HG02610 (cell line): ENCODE results near the gene SPRTN.

Source experiments
- ATAC-seq: cut with Tn5 transposase; IDR thresholded peaks from one replicate; pipeline ENCODE4 v1.9.1; 2021; ENCODE audit warnings: mild to moderate bottlenecking, moderate library complexity; ENCODE audit not compliant: unreplicated experiment

The SPRTN gene

GRCh38 chr1:231376101-231376500, 38.0 kb downstream of the SPRTN start:
- ATAC-seq = no peak

GRCh38 chr1:231376875-231377549, 38.9 kb downstream of the SPRTN start:
- ATAC-seq = peak; percentile 70

DNA sequence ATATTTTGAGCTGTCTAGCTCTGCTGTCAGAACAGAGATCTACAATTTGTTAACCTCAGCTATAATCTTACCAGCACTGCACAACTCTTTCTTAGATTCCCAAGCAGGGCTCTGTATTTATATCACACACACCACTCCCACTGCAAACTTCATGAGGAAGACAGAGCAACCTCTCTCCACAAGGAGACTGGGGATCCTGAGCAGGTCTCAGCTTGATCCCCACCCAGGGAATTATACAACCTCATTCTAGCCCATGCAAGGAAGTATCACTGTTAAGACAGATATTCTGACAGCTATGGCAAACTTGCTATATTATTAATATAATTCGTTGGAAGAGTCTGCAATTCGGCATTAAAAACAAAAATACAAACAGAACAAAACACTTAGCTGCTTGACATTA, 43.6 kb downstream of the SPRTN start:
- ATAC-seq = no peak

DNA sequence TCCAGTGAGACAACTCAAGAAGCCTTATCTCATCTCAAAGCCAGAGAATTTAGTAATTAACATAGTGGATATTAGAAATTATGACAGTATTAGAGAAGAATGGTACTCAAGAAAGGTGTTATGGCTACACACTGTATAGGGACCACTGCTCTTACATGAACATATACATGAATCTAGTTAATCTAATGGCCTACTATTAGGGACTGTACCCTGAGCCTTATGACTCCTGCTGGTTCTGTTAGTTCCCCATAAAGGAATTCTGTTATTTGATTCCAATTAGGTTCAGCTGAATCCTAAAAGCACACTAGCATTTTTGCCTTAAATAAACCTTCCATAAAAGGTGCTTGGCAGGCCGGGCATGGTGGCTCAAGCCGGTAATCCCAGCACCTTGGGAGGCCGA, 44.3 kb downstream of the SPRTN start:
- ATAC-seq = no peak

GRCh38 chr1:231383159-231383860, 45.2 kb downstream of the SPRTN start:
- ATAC-seq = no peak

DNA sequence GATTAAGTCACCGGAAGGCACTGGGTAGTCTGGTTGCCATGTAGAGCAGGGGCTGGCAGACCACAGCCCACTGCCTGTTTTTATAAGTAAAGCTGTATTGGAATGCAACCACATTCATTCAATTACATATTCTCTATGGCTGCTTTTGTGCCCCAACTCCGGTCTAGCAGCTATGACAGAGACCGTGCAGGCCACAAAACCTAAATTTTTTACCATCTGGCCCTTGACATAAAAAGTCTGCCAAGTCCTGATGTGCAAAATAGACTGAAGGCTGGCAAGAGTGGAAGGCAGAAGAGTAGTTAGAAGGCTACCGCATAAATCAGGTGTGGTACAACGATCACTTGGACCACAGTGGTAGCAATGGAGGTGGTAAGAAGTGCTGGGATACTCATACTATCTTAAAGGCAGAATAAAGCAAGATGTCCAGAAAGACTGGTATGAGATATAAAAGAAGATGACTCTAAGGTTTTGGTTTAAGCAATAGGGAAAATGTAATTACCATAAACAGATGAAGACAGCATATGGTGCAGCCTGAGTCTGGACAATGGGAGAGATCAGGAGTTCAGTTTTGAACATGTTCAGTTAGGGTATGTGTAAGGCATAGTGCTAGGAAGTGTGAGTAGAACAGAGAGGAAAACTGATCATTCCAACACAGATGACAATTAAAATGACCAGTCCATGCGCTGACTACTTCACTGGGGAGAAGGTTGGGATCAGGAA, 46.8 kb downstream of the SPRTN start:
- no peak for ATAC-seq

GRCh38 chr1:231385416-231385748, 47.3 kb downstream of the SPRTN start:
- no peak for ATAC-seq

DNA sequence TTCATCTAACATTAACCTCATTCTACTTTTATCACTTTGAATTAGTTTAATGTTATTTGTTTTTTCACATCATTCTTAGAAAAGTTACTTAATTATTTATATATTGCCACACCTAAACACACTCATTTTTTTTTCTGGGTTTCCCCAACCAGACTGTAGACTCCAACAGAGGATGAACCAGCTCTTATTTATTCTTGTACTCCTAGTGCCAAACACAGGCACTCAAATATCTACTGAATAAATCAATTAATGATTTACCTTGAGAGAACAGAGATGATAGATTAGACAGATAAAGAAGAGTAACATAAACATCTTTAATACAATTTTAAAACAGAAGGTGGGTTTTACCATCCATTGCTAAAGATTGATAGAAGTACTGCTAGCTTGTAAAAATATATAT, 48.4 kb downstream of the SPRTN start:
- no peak for ATAC-seq

DNA sequence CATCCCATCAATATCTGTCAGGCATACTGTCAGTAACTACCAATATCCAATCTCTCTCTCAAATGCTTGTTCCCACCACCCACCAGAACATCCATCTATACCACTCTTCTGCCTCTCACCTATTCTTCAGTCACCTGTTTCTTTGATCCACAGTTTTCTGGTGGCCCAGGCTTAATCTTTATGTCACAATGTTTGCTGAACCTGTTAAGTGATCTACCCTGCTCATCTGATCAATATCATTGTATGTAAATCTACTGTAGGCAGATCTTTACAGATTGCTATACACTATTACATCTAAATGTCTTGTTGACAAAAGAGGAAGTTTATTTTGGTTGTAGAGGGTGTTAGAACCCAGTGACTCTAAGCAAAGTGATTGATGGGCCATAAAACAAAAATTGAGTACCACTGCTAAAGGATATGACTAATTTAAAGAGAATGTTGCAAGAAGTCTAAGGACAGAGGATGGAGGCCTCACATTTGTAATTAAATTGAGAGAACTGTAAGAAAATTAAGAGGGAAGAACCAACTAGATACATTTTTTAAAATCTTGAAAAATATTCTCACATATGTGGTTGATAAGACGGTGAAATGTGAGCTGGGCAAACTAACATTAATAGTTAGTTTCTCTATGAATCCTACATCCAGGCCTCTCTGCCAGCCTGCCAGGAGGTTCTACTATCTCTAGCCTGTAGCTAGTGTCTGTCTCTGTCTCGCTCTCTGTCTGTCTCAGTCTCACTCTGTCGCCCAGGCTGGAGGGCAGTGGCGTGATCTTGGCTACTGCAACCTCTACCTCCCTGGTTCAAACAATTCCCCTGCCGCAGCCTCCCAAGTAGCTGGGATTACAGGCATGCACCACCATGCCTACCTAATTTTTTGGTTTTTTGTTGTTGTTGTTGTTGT, 49.9 kb downstream of the SPRTN start:
- ATAC-seq = no peak

GRCh38 chr1:231390071-231390470, 52.0 kb downstream of the SPRTN start:
- no peak for ATAC-seq

DNA sequence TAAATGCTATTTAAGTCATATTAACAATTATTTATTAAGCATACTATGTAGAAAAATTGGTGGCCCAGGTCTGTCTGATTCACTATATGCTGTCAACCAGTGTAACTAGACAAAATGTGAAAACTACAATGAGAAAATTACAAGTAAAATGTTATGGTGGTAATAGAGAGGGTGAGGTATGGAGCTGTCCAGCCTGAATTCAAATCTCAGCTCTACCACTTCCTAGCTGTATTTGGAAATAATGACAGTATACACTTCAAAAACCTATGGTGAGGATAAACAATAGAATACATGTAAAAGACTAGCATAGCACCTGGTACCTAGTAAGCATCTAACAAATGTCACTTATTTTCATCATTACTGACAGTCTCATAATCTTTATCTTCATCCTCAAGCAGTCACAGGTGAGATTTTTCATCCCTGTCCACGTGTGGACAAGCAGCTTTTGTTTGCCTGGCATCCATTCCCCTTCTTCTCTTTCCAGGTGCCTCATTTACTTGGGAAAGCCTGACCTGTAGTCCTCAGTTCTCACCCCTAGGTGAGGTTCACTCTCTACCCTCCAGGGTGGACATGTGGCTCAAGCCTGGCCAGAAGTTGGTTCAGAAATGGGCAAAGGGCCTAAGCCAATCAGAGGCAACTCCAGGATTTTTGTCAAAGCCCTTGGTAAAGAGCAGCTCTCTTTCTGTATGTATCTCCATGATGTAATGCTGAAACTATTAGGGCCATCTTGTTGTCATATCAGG, 54.5 kb downstream of the SPRTN start:
- ATAC-seq = no peak

DNA sequence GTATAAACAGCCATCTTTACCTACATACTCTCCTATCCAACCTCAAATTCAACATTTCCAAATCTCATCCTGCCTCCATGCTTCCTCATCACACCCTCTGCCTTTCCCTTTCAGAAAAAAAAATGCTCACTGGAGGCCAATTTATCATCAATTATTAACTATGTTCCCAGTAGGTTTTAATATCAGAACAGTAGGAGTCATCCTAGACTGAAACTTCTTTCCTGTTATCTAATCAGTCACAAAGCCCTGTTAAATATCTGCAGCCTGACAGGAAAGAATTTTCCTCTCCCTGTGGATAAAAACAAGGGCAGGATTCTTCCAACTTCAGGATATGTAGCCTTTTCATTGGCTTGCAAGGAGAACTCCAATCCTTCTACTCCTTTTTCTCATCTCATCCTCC, 55.6 kb downstream of the SPRTN start:
- ATAC-seq = no peak

DNA sequence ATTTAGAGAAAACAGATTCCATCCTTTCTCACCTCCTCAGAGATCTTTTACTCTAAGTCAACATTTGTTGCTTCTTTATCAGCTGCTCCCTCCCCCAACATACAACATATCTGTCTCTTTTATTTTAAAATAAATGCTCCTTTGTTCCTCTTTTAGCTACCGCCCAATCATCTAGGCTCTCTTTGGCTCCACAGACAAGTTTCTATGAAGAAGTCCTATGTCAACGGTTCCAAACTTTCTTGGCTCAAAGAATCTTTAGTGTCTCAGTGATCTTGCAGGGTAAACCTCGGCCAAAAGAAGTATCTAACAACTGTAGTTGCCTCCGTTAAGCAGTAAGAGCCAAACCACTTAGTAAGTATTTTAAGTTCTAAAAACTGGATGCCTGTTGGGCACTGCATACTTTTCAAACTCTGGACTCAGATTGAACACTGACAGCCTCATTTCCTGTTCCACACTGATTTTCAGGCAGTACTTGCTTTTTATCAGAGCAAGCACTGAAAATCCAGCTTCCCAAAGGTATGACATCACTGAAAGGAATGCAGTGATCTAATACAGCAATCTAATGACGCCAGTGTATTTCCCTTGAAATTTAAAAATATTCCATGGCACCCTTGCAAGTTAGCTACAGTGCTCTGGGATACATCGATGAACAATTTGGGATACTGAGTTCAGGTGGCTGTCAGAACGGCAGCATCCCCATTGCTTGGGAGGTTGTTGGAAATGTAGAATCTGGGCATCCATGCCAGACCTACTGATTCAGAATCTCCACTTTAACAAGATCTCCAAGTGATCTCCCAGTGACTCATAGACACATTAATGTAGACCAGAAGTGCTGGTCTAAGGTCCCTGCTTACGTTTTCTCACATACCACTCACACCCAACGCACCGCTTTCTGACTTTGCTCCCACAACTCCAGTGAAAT, 57.2 kb downstream of the SPRTN start:
- ATAC-seq = no peak

- no peak for ATAC-seq
Observed at GRCh38 chr1:231395998-231396390, 57.9 kb downstream of the SPRTN start.

DNA sequence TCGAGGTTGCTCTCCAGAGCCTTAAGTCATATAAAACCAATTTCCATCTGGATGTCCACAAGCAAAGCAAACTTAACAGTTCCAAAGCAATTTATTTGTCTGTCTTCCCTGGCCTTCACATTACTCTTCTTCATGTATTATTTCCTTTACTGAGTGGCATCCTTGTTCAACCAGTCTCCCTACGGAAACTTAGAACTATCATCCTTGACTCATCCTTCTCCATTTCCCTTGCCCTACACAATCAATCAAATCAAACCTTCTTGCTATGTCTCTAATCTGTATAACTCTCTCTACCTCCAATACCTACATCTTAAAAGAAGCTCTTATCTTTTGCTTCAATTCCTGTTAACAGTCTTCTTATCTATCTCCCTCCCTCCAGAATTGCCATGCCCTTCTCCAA, 58.5 kb downstream of the SPRTN start:
- no peak for ATAC-seq

- ATAC-seq = no peak
Observed at GRCh38 chr1:231397886-231398671, 60.0 kb downstream of the SPRTN start.

DNA sequence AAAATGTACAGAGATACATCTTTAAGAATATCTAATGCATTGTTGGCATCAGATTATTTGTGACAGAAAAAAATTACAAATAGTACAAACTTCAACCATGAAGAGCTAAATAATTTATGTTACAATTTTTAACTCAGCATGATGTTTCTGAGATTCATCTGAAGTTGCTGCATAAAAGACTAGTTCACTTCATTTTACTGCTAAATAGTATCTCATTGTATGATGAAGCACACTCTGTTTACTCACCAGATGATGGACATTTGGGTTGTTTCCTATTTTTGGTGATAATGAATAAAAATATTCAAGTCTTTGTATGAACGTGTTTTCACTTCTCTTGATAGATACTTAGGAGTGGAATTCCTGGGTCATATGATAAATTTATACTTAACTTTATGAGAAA, 63.4 kb downstream of the SPRTN start:
- no peak for ATAC-seq

- no peak for ATAC-seq
Observed at GRCh38 chr1:231404318-231404717, 66.2 kb downstream of the SPRTN start.
